ENCODE measurements around the gene CTSE.
A peak's percentile ranks its signal among the peaks of the same experiment; 100 is the strongest.
"Not testable (repeated sequence)": the region's sequence is repeated elsewhere in the genome, so short reads cannot be mapped to it uniquely, and the experiment has no call there.

Gene CTSE

DNA sequence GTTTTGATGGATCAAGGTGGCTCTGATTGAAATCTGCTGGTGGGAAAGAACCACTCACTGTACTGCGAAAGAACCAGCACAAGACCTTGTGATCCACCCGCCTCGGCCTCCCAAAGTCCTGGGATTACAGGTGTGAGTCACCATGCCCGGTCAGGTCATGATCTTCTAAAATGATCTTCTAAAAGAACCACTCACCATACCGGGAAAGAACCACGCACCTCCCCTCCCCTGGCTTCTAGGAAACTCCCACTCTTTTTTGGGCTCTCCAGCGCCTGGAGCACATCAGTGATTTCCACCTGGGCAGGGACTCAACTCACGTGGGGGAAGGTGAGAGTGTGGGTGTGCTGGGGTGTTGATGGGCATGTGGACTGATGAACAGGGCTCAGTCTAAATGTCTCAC, 12.6 kb downstream of the CTSE start:
- Mint-ChIP-seq H3K27me3 (peaks cover 4% of the 10 kb centered on the region), H3K9me3 (ENCODE audit: low read depth) (no peaks in the 10 kb centered on the region), H3K4me1 (ENCODE audit: low read depth) (peaks cover 27% of the 10 kb centered on the region), H3K27ac (no peak overlapping the region), H3K4me3 (no peak overlapping the region), H3K36me3 (no peaks in the 10 kb centered on the region)

- H3K4me1 Mint-ChIP-seq (ENCODE audit: low read depth), result peaks cover 27% of the 10 kb centered on the region
- H3K27me3 Mint-ChIP-seq, result peaks cover 4% of the 10 kb centered on the region
- H3K36me3 Mint-ChIP-seq, result no peaks in the 10 kb centered on the region
- H3K4me3 Mint-ChIP-seq, result no peak overlapping the region
- no peak overlapping the region for H3K27ac Mint-ChIP-seq
- no peaks in the 10 kb centered on the region for H3K9me3 Mint-ChIP-seq (ENCODE audit: low read depth)
Observed at GRCh38 chr1:206010060-206010459, 13.6 kb downstream of the CTSE start.

DNA sequence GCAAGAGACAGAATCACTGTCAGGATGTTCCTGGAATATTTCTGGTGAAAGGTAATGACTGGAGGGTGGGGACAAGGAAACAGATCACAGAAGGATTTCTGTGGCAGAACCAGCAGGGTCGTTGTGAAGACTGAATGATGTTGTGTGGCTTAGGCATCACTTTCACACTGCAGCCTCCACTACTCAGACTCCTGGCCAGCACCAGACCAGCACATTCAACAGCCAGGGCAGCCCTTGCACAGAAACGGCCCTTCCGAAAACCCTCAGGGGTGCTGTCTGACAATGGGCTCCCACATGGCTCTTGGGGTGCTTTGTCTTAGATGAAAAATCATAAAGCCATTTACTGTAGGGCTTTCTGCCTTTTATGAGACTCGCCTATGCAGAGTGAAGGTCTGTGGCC, 16.7 kb downstream of the CTSE start:
- peaks cover 5% of the 10 kb centered on the region for H3K27me3 Mint-ChIP-seq
- no peak overlapping the region for H3K27ac Mint-ChIP-seq
- H3K9me3 Mint-ChIP-seq (ENCODE audit: low read depth), result no peaks in the 10 kb centered on the region
- H3K4me1 Mint-ChIP-seq (ENCODE audit: low read depth), result peaks cover 15% of the 10 kb centered on the region
- no peaks in the 10 kb centered on the region for H3K36me3 Mint-ChIP-seq
- no peak overlapping the region for H3K4me3 Mint-ChIP-seq

- Mint-ChIP-seq H3K4me3 (no peak overlapping the region), H3K9me3 (ENCODE audit: low read depth) (no peaks in the 10 kb centered on the region), H3K27me3 (peaks cover 5% of the 10 kb centered on the region), H3K27ac (no peak overlapping the region), H3K36me3 (no peaks in the 10 kb centered on the region), H3K4me1 (ENCODE audit: low read depth) (peaks cover 18% of the 10 kb centered on the region)
Observed at GRCh38 chr1:206005778-206006180, 17.9 kb downstream of the CTSE start.

- Mint-ChIP-seq H3K27me3 (peaks cover 5% of the 10 kb centered on the region), H3K4me3 (no peak overlapping the region), H3K9me3 (ENCODE audit: low read depth) (no peaks in the 10 kb centered on the region), H3K36me3 (no peaks in the 10 kb centered on the region), H3K27ac (no peak overlapping the region), H3K4me1 (ENCODE audit: low read depth) (peaks cover 17% of the 10 kb centered on the region)
Observed at GRCh38 chr1:206005234-206005633, 18.5 kb downstream of the CTSE start.

- peaks cover 5% of the 10 kb centered on the region for H3K27me3 Mint-ChIP-seq
- H3K4me3 Mint-ChIP-seq, result no peak overlapping the region
- no peaks in the 10 kb centered on the region for H3K9me3 Mint-ChIP-seq (ENCODE audit: low read depth)
- H3K27ac Mint-ChIP-seq, result no peak overlapping the region
- peaks cover 17% of the 10 kb centered on the region for H3K4me1 Mint-ChIP-seq (ENCODE audit: low read depth)
- no peaks in the 10 kb centered on the region for H3K36me3 Mint-ChIP-seq
Observed at GRCh38 chr1:206004826-206005225, 18.9 kb downstream of the CTSE start.

DNA sequence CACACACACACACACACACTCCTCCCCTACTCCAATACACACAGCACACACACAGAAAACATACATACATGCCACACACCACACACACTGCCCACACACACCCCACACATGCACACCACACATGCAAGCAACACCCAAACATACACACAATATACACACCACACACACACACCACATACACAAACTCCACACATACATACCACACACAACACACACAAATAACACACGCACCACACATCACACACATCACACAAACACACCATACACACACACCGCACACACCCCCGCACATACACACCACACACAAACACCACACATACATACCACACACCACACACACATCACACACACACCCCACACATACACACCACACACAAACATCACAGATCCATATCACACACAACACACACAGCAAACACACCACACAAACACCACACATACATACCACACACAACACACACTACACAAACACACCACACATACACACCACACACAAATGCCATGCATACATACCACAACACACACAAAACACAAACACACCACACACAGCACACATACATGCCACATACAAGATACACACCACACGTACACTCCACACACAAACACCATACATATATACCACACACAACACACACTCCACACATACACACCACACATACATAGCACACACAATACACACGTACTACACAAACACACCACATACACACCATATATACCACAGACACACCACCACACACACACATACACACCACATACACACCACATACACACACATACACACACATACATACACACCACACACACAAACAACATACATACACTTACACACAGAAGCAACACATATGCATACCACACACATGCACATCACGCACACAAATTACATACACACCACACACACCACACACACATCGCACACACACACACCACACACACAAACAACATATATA, 19.6 kb downstream of the CTSE start:
- no peaks in the 10 kb centered on the region for H3K9me3 Mint-ChIP-seq (ENCODE audit: low read depth)
- peaks cover 5% of the 10 kb centered on the region for H3K27me3 Mint-ChIP-seq
- no peak overlapping the region for H3K4me3 Mint-ChIP-seq
- H3K27ac Mint-ChIP-seq, result no peak overlapping the region
- H3K36me3 Mint-ChIP-seq, result no peaks in the 10 kb centered on the region
- H3K4me1 Mint-ChIP-seq (ENCODE audit: low read depth), result peaks cover 17% of the 10 kb centered on the region

GRCh38 chr1:206002871-206003801, 20.6 kb downstream of the CTSE start, which contains the start of gene RAB7B:
TSS of gene RAB7B (minus strand) at chr1:206003395. CDS start at chr1:205994135, 9,260 bp downstream.
- Mint-ChIP-seq H3K4me3 (no peak within 1 kb of the TSS), H3K4me1 (ENCODE audit: low read depth) (peaks cover 17% of the 10 kb centered on the region), H3K9me3 (ENCODE audit: low read depth) (no peaks in the 10 kb centered on the region), H3K36me3 (no peaks in the 10 kb centered on the region), H3K27ac (no peak within 1 kb of the TSS), H3K27me3 (peaks cover 5% of the 10 kb centered on the region)

- H3K4me3 Mint-ChIP-seq, result no peak overlapping the region
- peaks cover 17% of the 10 kb centered on the region for H3K4me1 Mint-ChIP-seq (ENCODE audit: low read depth)
- no peak overlapping the region for H3K27ac Mint-ChIP-seq
Observed at GRCh38 chr1:206002160-206002559, 21.5 kb downstream of the CTSE start.

GRCh38 chr1:206001476-206001888, 22.2 kb downstream of the CTSE start:
- Mint-ChIP-seq H3K4me3 (no peak overlapping the region), H3K4me1 (ENCODE audit: low read depth) (peaks cover 17% of the 10 kb centered on the region), H3K27ac (no peak overlapping the region), H3K36me3 (no peaks in the 10 kb centered on the region), H3K9me3 (ENCODE audit: low read depth) (no peaks in the 10 kb centered on the region), H3K27me3 (peaks cover 2% of the 10 kb centered on the region)

More at GRCh38 chr1:206002160-206002559, 21.5 kb downstream of the CTSE start:
- Mint-ChIP-seq H3K9me3 (ENCODE audit: low read depth) (no peaks in the 10 kb centered on the region), H3K36me3 (no peaks in the 10 kb centered on the region), H3K27me3 (peaks cover 5% of the 10 kb centered on the region)

DNA sequence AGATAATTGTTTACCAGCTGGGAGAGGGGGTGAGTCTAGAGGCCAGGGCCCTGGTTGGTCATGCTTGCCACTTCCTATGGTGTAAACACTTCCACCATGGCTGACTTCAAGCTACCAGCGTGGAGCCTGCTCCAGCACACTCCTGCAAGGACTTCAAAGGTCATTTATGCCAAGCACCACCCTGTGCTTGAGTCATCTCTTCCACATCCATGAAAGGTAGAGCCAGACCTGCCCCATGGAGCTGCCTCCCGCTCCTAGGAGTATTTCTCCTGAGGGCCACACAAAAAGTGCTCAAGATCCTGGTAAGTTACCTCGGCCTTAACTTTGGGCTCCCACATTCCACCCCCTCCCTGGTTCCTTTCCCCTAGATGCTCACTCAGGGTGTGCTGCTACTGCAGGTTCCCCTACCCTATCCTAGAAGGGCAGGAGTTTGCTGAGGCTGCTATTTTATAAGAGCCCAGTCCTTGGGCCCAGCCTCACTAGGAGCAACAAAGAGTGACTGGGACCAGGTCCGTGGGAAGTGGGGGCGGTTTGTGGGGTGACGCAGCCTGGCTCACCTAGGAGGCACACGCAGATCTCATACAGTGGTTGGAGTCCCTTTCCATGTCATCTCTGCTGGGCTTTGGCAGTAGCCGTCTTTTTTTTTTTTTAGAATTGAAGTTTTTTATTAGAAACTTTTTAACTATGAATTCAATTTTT, 22.9 kb downstream of the CTSE start:
- Mint-ChIP-seq H3K9me3 (ENCODE audit: low read depth) (no peaks in the 10 kb centered on the region), H3K4me1 (ENCODE audit: low read depth) (peaks cover 17% of the 10 kb centered on the region), H3K27ac (peak overlapping the region; percentile 48), H3K27me3 (peaks cover 2% of the 10 kb centered on the region), H3K36me3 (no peaks in the 10 kb centered on the region), H3K4me3 (no peak overlapping the region)

- Mint-ChIP-seq H3K27me3 (peaks cover 2% of the 10 kb centered on the region), H3K4me1 (ENCODE audit: low read depth) (peaks cover 17% of the 10 kb centered on the region), H3K36me3 (no peaks in the 10 kb centered on the region), H3K4me3 (no peak overlapping the region), H3K27ac (no peak overlapping the region), H3K9me3 (ENCODE audit: low read depth) (no peaks in the 10 kb centered on the region)
Observed at GRCh38 chr1:205998457-205999241, 25.0 kb downstream of the CTSE start.

DNA sequence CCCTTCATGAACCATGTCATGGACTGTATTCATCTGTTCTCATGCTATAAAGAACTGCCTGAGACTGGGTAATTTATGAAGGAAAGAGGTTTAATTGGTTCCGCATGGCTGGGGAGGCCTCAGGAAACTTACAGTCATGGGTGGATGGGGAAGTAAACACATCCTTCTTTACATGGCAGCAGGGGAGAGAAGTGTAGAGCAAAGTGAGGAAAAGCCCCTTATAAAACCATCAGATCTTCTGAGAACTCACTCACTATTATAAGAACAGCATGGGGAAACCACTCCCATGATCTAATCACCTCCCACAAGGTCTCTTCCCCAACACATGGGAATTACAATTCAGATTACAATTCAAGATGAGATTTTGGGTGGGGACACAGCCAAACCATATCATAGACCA, 27.1 kb downstream of the CTSE start:
- H3K9me3 Mint-ChIP-seq (ENCODE audit: low read depth); H3K27ac Mint-ChIP-seq; H3K4me1 Mint-ChIP-seq (ENCODE audit: low read depth); H3K36me3 Mint-ChIP-seq; H3K27me3 Mint-ChIP-seq; H3K4me3 Mint-ChIP-seq: not testable (repeated sequence)

DNA sequence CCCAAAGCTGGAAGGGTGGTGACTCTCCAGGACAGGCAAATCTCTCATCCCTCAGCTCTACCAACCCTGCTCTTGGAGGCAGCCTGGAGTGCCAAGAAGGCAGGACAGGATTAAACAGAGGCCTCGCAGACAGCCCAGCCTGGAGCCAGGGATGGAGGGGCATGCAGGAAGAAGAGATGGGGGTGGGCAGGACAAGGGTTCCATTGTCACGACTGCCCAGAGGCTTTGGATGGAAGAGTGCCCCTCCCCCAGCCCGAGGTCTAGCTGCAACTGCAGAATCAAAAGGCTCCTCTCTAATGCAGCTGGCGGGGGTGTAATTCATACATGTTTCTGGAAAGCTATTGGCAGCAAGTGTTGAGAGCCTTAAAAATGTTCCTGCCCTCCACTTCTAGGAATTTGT, 29.3 kb downstream of the CTSE start:
- Mint-ChIP-seq H3K4me3 (no peak overlapping the region), H3K27me3 (peaks cover 5% of the 10 kb centered on the region), H3K4me1 (ENCODE audit: low read depth) (no peaks in the 10 kb centered on the region), H3K36me3 (no peaks in the 10 kb centered on the region), H3K27ac (no peak overlapping the region), H3K9me3 (ENCODE audit: low read depth) (no peaks in the 10 kb centered on the region)
